OCI-LY1 (cell line): Measurements from ENCODE around the gene GLS.
"Not testable (repeated sequence)": the region's sequence is repeated elsewhere in the genome, so short reads cannot be mapped to it uniquely, and the experiment has no call there.

Experiments
- H2AFZ ChIP-seq: fragments of 200-600 bp; sonication (generic), shearing (Covaris generic); 2 replicates; pipeline ENCODE4 v1.6.0; 2014; ENCODE audit warnings: antibody characterized with exemption, mild to moderate bottlenecking, low read length
- H3F3A ChIP-seq: fragments of 200-600 bp; sonication (generic), shearing (Covaris generic); 2 replicates; pipeline ENCODE4 v1.6.0; 2014; ENCODE audit warnings: mild to moderate bottlenecking, antibody characterized with exemption, low read length, moderate library complexity; ENCODE audit not compliant: insufficient read depth
- H3K27ac ChIP-seq: fragments of 200-600 bp; sonication (generic); 2 replicates; pipeline ENCODE4 v1.5.1; 2014; ENCODE audit warnings: low read length, mixed run types, mild to moderate bottlenecking, low read depth; ENCODE audit not compliant: poor library complexity, severe bottlenecking
- H3K27me3 ChIP-seq: fragments of 200-600 bp; sonication (generic); 2 replicates; pipeline ENCODE4 v1.6.0; 2014; ENCODE audit warnings: antibody characterized with exemption, mild to moderate bottlenecking, low read length, moderate library complexity; ENCODE audit not compliant: insufficient read depth
- H3K36me3 ChIP-seq: fragments of 200-600 bp; sonication (generic); 2 replicates; pipeline ENCODE4 v1.6.1; 2014; ENCODE audit warnings: mild to moderate bottlenecking, antibody characterized with exemption, low read length, moderate library complexity, mixed read lengths; ENCODE audit not compliant: insufficient read depth
- H3K4me1 ChIP-seq: fragments of 200-600 bp; sonication (generic); 2 replicates; pipeline ENCODE4 v1.5.1; 2014; ENCODE audit warnings: mild to moderate bottlenecking, low read length, moderate library complexity; ENCODE audit not compliant: insufficient read depth, severe bottlenecking
- H3K4me2 ChIP-seq: fragments of 200-600 bp; sonication (generic), shearing (Covaris generic); 2 replicates; pipeline ENCODE4 v1.6.1; 2014; ENCODE audit warnings: low read length
- H3K4me3 ChIP-seq: fragments of 200-600 bp; sonication (generic); 2 replicates; pipeline ENCODE4 v1.5.1; 2014; ENCODE audit warnings: low read length, low read depth, mild to moderate bottlenecking, mixed read lengths; ENCODE audit not compliant: poor library complexity, severe bottlenecking
- H3K79me2 ChIP-seq: fragments of 200-600 bp; shearing (Covaris generic); 2 replicates; pipeline ENCODE4 v1.6.1; 2016; ENCODE audit warnings: mixed run types, low read length, mixed read lengths; ENCODE audit not compliant: insufficient read depth
- H3K9ac ChIP-seq: fragments of 200-600 bp; sonication (generic), shearing (Covaris generic); 2 replicates; pipeline ENCODE4 v1.6.1; 2014; ENCODE audit warnings: mild to moderate bottlenecking, low read length, mixed read lengths
- H3K9me2 ChIP-seq: fragments of 200-600 bp; sonication (generic), shearing (Covaris generic); 2 replicates; pipeline ENCODE4 v1.6.1; 2014; ENCODE audit warnings: low read depth, mild to moderate bottlenecking, low read length, mixed read lengths
- H3K9me3 ChIP-seq: fragments of 200-600 bp; shearing (Covaris generic); 2 replicates; pipeline ENCODE4 v1.6.1; 2014; ENCODE audit warnings: low read length, mixed read lengths
- H4K20me1 ChIP-seq: fragments of 200-600 bp; sonication (generic), shearing (Covaris generic); 2 replicates; pipeline ENCODE4 v1.6.0; 2016; ENCODE audit warnings: mild to moderate bottlenecking, low read length; ENCODE audit not compliant: insufficient read depth
- CTCF ChIP-seq: fragments of 200-600 bp; sonication (generic), shearing (Covaris generic); IDR thresholded peaks from 2 replicates; pipeline ENCODE4 v1.5.1; 2017; ENCODE audit warnings: mild to moderate bottlenecking, antibody characterized with exemption, low read length, moderate library complexity, mixed read lengths
- EZH2 ChIP-seq: fragments of 200-600 bp; sonication (generic), shearing (Covaris generic); IDR thresholded peaks from 2 replicates; pipeline ENCODE4 v1.8.0; 2017; ENCODE audit warnings: borderline replicate concordance, mixed run types, mild to moderate bottlenecking, antibody characterized with exemption, low read length, moderate library complexity, mixed read lengths

The GLS gene

GRCh38 chr2:190959911-190960788 is 79.5 kb downstream of the GLS start:
- no peak overlapping the region for H3K4me3 ChIP-seq
- no peaks in the 10 kb centered on the region for H3K9me3 ChIP-seq
- no peaks in the 10 kb centered on the region for H3K27me3 ChIP-seq
- H3K4me1 ChIP-seq = no peaks in the 10 kb centered on the region
- H3F3A ChIP-seq = no peaks in the 10 kb centered on the region
- peaks cover 28% of the 10 kb centered on the region; the same call in 1 of the 2 replicates for H3K36me3 ChIP-seq
- H3K79me2 ChIP-seq = no peaks in the 10 kb centered on the region
- TF ChIP-seq EZH2 (no peak), CTCF (no peak)
- no peaks in the 10 kb centered on the region for H4K20me1 ChIP-seq
- H3K27ac ChIP-seq = no peak overlapping the region
- H2AFZ ChIP-seq = no peak overlapping the region
- H3K9me2 ChIP-seq = no peaks in the 10 kb centered on the region
- H3K4me2 ChIP-seq = no peak overlapping the region
- no peak overlapping the region for H3K9ac ChIP-seq

GRCh38 chr2:190961117-190961516 is 80.5 kb downstream of the GLS start:
- H3K9me2 ChIP-seq, H3K4me2 ChIP-seq, H2AFZ ChIP-seq, H3K79me2 ChIP-seq, H3F3A ChIP-seq, H4K20me1 ChIP-seq, H3K4me1 ChIP-seq, H3K4me3 ChIP-seq, H3K27me3 ChIP-seq, H3K27ac ChIP-seq, H3K9ac ChIP-seq, H3K9me3 ChIP-seq: not testable (repeated sequence)
- H3K36me3 ChIP-seq = peaks cover 31% of the 10 kb centered on the region; the same call in 1 of the 2 replicates

- no peaks in the 10 kb centered on the region for H3K4me1 ChIP-seq
- H3K79me2 ChIP-seq = no peaks in the 10 kb centered on the region
- no peak overlapping the region for H3K4me2 ChIP-seq
- no peaks in the 10 kb centered on the region for H3K9me3 ChIP-seq
- no peak for TF ChIP-seq EZH2
- TF ChIP-seq CTCF = no peak
- no peak overlapping the region for H3K27ac ChIP-seq
- no peaks in the 10 kb centered on the region for H3K9me2 ChIP-seq
- no peaks in the 10 kb centered on the region for H3F3A ChIP-seq
- peaks cover 31% of the 10 kb centered on the region; the same call in 1 of the 2 replicates for H3K36me3 ChIP-seq
- H2AFZ ChIP-seq = no peak overlapping the region
- no peak overlapping the region for H3K4me3 ChIP-seq
- no peak overlapping the region for H3K9ac ChIP-seq
- no peaks in the 10 kb centered on the region for H4K20me1 ChIP-seq
- no peaks in the 10 kb centered on the region for H3K27me3 ChIP-seq
These were observed 81.4 kb downstream of the GLS start for GRCh38 chr2:190961918-190962487.
